HG03045 (cell line): Measurements from ENCODE around the gene JAZF1.

ENCODE experiments used
- ATAC-seq: cut with Tn5 transposase; IDR thresholded peaks from one replicate; pipeline ENCODE4 v1.9.1; 2021; ENCODE audit warnings: mild to moderate bottlenecking, moderate library complexity; ENCODE audit not compliant: unreplicated experiment

JAZF1 gene

GRCh38 chr7:27991006-27991528, 189.5 kb downstream of the JAZF1 start:
- ATAC-seq: no peak

- ATAC-seq: no peak
Measured at GRCh38 chr7:27976531-27976930, 204.1 kb downstream of the JAZF1 start.

GRCh38 chr7:27973625-27974024, 207.0 kb downstream of the JAZF1 start:
- no peak for ATAC-seq

- ATAC-seq: no peak
Measured at GRCh38 chr7:27972276-27972675, 208.3 kb downstream of the JAZF1 start.

DNA sequence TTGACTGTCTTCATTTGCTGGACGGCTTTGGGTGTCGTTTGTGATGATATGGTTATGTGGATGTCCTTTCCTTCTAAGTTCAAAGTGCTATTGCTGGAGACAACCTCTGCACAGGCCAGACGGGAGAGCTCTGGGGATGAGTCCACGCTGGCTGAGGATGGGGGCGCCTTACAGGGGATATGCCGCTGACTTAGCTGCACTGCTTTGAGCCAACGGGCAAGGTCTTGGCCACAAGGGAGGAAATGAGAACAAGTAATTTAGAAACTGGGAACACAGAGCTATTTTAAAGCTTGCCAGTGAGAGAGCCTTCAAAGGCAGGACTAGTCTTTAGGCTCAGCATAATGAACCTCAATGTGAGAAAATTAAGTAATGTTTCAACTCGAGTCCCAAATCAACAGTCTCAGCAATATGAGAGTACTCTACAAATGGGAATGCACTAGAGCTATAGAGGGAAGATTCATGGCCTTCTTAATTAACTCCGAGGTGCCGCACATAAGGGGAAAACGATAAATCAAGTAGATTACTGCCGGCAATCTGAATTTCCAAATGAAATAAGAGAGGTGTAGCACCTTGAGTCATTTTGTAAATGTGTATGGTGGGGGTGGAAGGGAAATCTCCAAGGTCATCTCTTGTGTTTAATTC, 209.3 kb downstream of the JAZF1 start:
- no peak for ATAC-seq

GRCh38 chr7:27970350-27970749, 210.2 kb downstream of the JAZF1 start:
- no peak for ATAC-seq

- no peak for ATAC-seq
Measured at GRCh38 chr7:27969346-27969745, 211.2 kb downstream of the JAZF1 start.

GRCh38 chr7:27967639-27968038, 213.0 kb downstream of the JAZF1 start:
- no peak for ATAC-seq

DNA sequence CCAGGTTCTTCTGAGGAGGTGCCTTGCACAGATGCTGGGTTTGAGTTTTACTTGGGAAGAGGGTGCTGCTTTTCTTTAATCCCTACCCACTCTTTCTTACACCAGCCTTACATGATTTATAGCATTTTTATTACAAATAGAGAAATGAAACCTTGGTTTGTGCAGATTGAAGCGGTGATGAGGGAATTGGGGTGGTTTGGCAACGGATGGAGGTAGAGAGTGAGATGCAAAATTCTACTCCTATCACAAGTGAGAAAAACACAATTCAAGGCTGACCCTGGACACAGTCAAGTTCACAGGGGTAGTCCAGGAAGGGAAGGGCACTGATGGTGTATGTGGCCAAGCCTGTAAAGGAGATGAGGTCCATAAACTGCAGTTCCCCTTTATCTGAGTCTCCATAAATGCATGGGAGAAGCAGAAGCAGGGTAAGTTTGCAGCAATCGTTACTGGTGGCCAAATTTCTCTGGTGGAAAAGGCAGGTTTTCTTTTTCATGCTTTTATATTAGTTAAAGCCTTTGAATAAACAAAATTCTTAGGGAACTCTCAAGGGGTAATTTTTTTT, 214.3 kb downstream of the JAZF1 start:
- no peak for ATAC-seq

- no peak for ATAC-seq
Measured at GRCh38 chr7:27965650-27966049, 214.9 kb downstream of the JAZF1 start.

DNA sequence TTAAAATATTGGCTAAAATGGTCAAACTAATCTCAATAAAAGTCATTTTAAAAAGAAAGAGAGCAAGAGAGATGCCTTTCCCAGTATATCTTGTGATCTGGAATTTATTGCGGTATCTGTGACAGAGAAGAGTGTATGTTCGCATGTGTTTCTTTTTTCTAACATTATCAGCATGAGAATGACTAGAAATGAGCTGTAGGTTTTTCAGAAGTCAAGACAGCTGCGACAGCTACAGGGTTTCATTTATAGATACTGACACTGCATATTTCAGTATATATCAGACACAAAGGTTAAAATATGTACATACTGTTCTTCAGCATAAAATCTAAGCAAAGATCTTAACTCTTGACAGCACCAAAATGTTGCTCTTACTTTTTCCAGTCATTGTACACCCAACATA, 215.8 kb downstream of the JAZF1 start:
- ATAC-seq: no peak

DNA sequence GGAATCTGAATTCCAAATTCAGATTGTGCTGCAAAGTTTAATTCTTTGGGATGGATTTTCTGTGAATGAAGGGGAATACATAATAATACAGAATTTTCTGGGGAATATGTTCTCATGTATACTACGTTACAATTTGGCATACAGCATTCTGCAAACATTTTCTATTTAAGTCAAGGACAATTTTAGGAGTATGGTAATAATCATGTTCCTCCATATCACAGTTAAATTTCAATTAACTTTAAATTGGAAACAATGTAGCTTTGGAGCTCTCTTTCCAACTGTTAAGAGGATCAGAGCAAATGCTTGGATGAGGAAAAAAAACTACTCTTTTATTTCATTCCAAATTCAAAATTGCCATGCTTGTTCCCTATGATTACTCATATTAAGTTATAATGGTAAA, 217.5 kb downstream of the JAZF1 start:
- no peak for ATAC-seq

GRCh38 chr7:27962273-27962672, 218.3 kb downstream of the JAZF1 start:
- ATAC-seq: no peak

DNA sequence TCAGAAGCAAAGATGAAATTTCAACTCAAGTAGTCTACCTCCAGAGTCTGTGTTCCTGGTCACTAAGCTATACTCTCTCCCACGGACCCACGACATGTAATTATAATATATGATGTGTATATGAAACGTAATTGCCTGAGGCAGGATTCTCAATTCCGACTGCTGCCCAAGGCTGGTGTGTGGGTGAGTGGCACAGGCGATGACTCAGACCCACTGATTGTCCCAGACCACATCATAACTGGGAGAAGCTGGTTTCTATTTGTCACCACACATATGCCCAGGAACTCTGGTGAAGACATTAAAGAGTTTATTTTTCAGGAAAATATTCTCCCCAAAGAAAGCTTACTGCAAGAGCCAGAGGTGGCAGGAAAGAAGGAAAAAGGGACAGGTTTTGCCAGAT, 219.3 kb downstream of the JAZF1 start:
- no peak for ATAC-seq

GRCh38 chr7:27960415-27960814, 220.2 kb downstream of the JAZF1 start:
- ATAC-seq: no peak

DNA sequence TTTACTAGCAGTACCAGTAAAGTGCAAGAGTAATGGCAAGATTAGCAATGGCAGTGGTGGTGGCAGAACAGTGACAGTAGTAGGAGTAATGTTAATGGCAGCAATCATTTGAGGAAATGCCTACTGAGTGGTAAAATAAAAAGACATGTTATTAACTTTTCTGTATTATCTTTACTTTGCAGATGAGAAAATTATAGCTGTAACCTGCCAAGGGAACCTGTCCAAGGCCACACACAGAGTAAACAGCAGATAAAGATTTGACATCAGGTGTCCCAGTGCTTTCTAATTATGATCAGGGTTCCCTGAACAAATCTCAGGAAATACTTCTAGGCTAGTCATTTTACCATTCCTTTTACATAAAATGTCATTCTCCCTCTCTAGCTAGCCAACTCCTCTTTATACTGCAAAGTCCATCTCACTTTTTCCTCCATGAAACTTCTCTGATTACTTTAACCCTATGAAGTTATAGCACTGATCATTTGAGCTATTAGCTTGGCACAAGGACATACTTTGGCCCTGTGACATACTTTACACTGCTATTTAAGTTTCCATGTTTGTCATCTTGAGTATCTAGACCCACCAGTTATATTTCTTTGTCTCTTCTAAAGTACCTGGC, 221.6 kb downstream of the JAZF1 start:
- ATAC-seq: no peak

GRCh38 chr7:27955596-27955995, 225.0 kb downstream of the JAZF1 start:
- no peak for ATAC-seq

- ATAC-seq: no peak
Measured at GRCh38 chr7:27955011-27955410, 225.6 kb downstream of the JAZF1 start.

DNA sequence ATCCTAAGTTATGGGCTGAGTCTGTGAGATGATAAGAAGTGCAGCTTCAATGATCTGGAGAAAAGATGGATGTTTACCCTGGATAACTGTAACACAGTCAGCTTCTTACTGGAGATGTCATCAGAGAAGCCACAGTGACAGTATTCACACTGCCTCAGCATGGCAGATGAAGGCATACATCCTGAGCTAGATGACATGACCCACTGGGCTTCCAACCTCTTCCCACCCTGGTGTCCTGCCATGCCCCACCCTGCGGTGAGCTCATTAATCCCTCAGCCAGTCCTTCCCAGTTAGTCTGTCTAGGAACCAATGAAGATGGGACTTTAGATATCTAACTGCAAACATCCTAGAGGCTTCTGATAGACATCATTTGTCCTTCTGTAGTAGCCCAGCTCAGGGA, 226.8 kb downstream of the JAZF1 start:
- no peak for ATAC-seq

DNA sequence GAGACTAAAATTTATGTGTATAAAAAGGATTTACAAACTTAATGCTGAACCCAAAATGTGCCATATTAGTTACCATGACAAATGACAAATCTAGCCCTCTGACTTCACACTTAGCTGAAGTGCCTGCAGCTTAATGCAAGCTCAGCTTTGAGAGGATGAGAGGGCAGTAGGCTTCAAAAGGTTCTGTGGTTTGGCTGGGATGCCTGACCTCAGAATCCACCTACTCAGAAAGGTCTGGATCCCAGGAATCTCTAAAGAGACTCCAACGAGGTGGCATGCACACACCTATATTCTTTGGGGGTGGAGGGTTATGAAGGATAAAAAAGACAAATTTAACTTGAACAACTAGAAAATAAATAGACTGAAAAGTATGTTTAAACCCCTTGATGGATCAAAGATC, 227.2 kb downstream of the JAZF1 start:
- no peak for ATAC-seq

GRCh38 chr7:27952456-27953285, 227.9 kb downstream of the JAZF1 start:
- no peak for ATAC-seq

GRCh38 chr7:27950123-27950522, 230.5 kb downstream of the JAZF1 start:
- no peak for ATAC-seq
